ENCODE measurements around the gene CAVIN3.

CAVIN3 gene, protein sequence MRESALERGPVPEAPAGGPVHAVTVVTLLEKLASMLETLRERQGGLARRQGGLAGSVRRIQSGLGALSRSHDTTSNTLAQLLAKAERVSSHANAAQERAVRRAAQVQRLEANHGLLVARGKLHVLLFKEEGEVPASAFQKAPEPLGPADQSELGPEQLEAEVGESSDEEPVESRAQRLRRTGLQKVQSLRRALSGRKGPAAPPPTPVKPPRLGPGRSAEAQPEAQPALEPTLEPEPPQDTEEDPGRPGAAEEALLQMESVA

DNA sequence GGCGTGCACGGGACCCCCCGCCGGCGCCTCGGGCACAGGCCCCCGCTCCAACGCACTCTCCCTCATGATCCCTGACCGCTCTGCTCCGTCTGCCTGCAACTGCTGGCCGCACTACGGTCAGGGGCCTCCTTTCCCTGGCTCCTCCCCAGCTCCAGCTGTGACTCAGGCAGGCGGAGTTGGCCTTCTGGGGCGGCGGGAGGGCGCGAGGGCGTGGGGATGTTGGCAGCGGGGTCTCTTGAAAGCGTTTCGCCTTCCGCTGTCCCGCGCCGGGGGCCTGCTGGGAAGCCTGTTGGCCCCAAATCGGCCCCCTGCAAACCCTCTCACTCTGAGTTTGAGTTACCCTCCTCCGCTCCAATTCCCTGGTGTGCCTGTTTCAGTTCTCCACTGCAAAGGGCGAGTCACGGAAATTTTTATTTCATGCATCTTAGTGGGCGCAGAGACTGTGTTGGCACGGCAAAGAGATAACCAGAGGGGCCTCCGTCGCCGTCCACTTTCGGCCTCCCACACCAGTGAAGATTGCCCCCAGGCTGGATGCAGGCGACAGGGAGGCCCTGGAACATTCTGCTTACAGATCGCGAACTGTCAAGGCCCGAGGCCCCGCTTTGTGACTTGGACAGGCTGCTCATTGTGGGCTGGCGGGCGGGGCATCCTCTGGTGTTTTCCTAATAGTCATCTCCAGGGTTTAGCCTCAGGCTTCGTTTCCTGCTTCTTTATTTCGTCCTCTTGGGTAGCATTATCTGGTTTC lies at the start of gene CAVIN3:
TSS of gene CAVIN3 (minus strand) at position 91 of the 745 bp plus-strand sequence. CDS start at position 66, 25 bp downstream.
- DNase-seq (ENCODE audit: low spot score in 2 of 2), result peak; percentile 54 to 81
- H3K4me1 Mint-ChIP-seq, result peaks cover 36% of the 10 kb centered on the region
- H3K9me3 Mint-ChIP-seq, result no peaks in the 10 kb centered on the region
- H3K4me3 Mint-ChIP-seq, result peak within 1 kb of the TSS; percentile 81
- H3K36me3 Mint-ChIP-seq, result peaks cover 25% of the 10 kb centered on the region
- peak within 1 kb of the TSS; percentile 96 for H3K27ac Mint-ChIP-seq
- peak; percentile 88 for ATAC-seq

DNA sequence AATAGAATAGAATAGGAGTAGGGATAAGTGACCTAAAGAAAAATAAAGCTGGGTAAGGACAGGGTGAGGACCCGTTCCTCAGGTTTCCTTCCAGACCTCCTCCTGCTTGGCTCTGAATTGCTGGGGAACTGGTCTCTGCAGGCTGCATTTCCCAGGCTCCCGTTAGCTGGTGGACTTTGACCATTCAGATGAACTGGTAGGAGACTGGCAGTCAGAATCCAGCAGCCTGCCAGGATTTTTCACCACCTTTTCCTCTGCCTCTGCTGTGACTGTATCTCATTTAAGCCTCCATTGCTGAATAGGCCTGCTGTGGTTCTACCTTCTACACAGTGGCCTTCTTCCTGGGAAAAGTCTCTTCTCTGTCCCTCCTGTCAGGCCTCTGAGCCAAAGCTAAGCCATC lies 45.4 kb upstream of the CAVIN3 start:
- H3K4me3 Mint-ChIP-seq, result no peak overlapping the region
- H3K36me3 Mint-ChIP-seq, result no peaks in the 10 kb centered on the region
- ATAC-seq (no peak), DNase-seq (ENCODE audit: low spot score in 2 of 2) (no peak)
- no peak overlapping the region for H3K27ac Mint-ChIP-seq
- no peaks in the 10 kb centered on the region for H3K9me3 Mint-ChIP-seq
- no peaks in the 10 kb centered on the region for H3K4me1 Mint-ChIP-seq

DNA sequence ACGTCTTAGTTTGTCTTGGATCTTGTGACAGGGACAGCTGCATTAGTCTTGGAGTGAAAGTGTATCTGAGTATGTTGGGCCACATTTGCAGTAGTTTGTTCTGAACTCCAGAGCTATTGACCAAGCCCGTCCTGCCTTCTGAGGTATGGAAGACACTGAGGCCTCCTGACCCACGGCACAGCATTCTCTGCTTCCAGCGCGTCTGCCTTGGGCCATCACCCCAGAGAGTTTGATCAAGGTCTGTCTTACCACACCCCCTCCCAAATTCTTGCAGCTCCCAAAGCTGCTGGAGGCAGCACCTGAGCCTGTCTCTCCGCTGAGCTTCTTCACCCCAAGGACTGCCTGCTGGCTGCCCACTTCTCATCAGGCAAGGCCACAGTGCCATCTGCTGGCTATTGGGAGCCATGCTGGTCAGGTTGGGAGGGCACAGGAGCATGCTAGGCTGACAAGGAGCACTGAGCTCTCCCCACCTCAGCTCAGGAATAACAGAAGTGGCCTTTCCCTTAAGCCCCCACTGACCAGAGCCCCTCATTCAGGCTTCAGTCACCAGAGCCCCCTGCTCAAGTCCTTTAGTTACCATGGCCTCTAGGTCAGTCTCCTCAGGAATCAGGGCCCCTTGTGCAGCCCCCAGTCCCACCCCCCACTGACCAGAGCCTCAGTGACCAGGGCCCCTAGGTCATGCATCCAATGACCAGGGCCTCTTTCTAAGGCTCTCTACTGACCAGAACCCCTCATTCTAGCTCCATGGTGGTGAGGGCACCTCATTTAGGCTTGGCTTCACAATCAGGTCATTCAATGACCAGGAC lies 42.8 kb upstream of the CAVIN3 start:
- Mint-ChIP-seq H3K4me3 (no peak overlapping the region), H3K9me3 (no peaks in the 10 kb centered on the region), H3K36me3 (no peaks in the 10 kb centered on the region), H3K4me1 (peaks cover 3% of the 10 kb centered on the region), H3K27ac (no peak overlapping the region)
- ATAC-seq (peak; percentile 91), DNase-seq (ENCODE audit: low spot score in 2 of 2) (peak; percentile 61 to 78)

DNA sequence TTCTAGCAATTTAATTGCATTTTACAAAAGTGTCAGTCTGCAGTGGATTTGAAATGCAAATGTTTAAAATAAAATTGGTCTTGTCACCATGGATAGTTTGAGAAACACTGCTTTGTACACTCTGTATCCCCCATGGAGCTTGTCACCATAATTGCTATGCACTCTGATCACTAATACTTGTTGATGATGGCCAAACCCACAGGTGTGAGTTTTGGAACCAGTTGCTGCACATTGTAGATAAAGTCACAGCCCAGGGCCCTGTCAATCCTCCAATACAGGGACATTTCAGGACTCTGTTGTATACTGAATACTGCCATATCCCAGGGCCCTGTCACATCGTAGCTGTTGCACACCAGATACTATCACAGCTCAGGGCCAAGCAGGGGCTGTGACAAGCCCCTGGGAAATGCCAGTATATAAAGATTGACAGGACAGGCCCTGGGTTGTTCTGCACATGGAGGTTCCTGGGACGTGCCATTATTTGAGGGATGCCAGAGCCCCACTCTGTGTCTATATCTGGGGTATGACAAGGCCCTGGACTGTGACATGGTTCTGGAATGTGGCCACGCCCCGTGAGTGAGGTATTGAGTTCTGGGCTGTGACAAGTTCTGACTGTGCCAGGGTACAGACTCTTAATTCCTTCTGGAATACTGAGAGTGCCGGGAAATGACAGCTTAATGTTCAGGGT lies 42.0 kb upstream of the CAVIN3 start:
- Mint-ChIP-seq H3K4me1 (peaks cover 10% of the 10 kb centered on the region), H3K27ac (no peak overlapping the region), H3K36me3 (no peaks in the 10 kb centered on the region), H3K9me3 (no peaks in the 10 kb centered on the region), H3K4me3 (no peak overlapping the region)
- ATAC-seq (no peak), DNase-seq (ENCODE audit: low spot score in 2 of 2) (no peak)

DNA sequence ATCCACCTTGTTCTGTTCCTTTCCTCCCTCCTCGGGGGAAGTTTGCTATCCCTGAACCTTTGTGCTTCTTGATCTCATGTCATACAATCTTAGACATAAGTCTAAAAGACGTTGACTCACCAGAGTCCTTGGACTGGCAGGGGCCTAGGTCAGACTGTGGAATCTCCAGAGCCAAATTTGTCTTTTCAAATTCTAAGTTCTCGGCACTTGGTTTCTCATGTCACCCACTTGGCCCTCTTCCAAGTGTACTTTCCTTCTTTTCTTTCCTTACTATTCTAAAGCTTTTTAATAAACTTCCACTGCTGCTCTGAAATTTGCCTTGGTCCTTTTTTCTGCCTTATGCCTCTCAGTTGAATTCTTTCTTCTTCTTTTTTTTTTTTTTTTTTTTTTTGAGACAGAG lies 39.9 kb upstream of the CAVIN3 start:
- ATAC-seq (no peak), DNase-seq (ENCODE audit: low spot score in 2 of 2) (no peak)
- Mint-ChIP-seq H3K4me1 (peaks cover 22% of the 10 kb centered on the region), H3K36me3 (no peaks in the 10 kb centered on the region), H3K27ac (no peak overlapping the region), H3K4me3 (no peak overlapping the region), H3K9me3 (no peaks in the 10 kb centered on the region)

DNA sequence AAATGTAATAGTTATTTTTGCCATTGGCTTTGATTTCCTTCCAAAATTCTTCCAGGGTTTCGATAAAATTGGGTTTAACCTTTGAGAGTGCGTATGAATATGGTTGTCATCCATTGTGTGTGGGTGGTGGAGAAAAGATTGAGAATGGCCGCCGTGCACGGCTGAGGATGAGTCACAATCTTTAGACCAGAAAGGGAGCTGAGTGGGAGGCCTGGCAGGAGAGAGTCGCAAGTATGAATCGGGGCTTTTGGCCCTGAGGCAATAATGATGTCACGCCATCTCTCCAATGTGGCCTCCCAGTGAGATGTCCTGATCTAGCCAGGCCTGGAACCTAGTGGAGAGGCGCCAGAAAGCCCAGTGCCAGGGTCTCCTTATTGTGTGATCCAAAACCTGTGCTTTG lies 36.9 kb upstream of the CAVIN3 start:
- Mint-ChIP-seq H3K36me3 (no peaks in the 10 kb centered on the region), H3K9me3 (no peaks in the 10 kb centered on the region), H3K4me1 (peaks cover 38% of the 10 kb centered on the region), H3K4me3 (peak overlapping the region; percentile 0), H3K27ac (peak overlapping the region; percentile 67)
- ATAC-seq (peak; percentile 95), DNase-seq (ENCODE audit: low spot score in 2 of 2) (peak; percentile 17 to 57)

DNA sequence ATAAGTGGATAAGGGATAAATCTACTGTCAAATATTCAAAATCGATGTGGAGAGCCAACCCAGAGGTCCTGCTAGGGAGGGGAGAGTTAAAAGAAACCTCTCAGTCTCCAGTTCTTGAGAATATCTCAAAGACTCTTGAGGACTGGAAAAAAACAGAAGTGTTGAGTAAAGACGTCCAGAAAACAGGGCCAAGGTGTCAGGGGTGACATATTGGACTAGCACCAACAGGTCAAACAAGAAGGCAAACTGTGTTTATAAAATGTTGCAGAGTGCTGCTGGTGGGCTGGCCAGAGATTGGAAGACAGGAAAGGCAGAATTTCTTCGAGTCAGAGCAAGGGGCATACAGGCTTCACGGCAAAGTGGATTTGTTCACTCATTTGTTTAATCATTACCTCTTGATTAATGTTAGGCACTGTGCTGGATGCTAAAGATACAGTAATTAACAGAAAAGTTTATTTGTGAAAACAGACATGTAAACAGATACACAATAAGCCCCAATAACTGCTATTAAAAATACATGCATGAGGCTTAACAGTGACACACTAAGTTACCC lies 36.3 kb upstream of the CAVIN3 start:
- DNase-seq (ENCODE audit: low spot score in 2 of 2), result no peak
- H3K36me3 Mint-ChIP-seq, result no peaks in the 10 kb centered on the region

DNA sequence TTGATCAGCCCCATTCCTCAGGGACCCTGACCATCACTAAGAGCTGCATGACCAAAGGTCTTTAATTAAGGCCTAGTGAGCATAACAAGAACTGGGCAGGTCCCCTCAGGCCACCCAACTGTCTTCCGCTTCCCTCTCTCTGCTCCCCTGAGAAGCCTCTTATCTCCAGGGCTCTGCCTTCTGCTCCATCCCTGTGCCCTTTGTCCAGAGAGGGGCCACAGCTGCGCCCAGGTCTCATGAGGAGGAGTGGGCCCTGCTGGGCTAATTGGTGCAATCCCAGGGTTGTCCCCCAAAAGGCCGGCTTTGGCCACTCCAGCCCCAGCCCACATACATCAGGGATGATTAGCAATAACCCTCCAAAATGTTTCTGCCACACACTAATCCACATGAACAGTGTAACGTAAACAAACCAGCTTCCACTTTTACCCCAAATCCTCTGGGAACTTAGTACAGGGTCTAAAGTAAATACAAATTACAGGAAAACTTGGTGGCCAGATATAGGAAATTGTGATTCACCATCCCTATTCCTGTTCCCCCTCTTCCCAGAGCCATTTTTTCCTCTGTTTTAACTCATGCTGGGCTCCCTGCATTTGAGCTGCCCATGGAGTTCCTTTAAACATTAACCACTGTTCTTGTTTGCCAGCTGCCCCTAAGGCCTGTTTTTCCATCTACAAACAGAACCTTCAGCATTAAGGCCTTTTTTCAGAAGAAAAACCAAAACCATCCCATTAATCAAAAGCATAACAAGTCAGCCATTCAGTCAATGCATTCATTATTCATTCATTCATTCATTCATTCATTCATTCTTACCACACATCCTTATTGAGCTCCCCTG lies 34.6 kb upstream of the CAVIN3 start:
- Mint-ChIP-seq H3K27ac (no peak overlapping the region), H3K4me1 (peaks cover 46% of the 10 kb centered on the region), H3K36me3 (no peaks in the 10 kb centered on the region), H3K4me3 (no peak overlapping the region), H3K9me3 (no peaks in the 10 kb centered on the region)
- no peak for DNase-seq (ENCODE audit: low spot score in 2 of 2)
- no peak for ATAC-seq

More for the DNA sequence above, 36.3 kb upstream of the CAVIN3 start:
- Mint-ChIP-seq H3K9me3 (no peaks in the 10 kb centered on the region), H3K27ac (peak overlapping the region; percentile 20), H3K4me3 (no peak overlapping the region), H3K4me1 (peaks cover 44% of the 10 kb centered on the region)
- ATAC-seq, result no peak

DNA sequence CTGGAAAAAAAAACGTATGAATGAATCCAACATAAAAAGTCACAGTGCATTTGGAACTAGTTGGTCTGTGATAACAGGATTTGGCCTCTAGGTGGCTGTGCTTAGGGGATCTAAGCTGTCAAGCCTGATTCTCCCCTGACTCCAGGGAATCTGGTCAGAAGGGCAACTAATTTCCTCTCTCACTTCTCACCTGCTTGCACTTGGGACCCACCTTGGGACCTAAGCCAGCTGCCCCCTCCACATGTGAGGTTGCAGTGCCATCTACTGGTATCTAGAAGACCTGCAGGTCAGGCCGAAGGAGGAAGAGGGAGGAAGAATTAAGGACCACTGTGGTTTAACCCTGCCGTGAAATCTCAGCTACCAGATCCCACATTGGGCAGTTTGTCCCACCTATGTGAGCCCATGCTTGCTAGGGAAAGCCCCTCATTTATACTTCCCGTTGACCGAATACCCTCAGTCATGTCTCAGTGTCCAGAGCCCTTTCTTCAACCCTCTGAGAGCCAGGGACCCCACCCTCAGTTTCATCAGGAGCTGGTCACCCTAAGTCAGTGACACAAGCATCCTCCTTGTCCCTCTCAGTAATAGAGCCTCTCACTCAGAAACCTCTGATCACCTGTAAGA lies 33.2 kb upstream of the CAVIN3 start:
- Mint-ChIP-seq H3K4me1 (peaks cover 46% of the 10 kb centered on the region), H3K27ac (no peak overlapping the region), H3K4me3 (no peak overlapping the region), H3K36me3 (no peaks in the 10 kb centered on the region), H3K9me3 (no peaks in the 10 kb centered on the region)
- ATAC-seq, result no peak
- DNase-seq (ENCODE audit: low spot score in 2 of 2), result peak; percentile 47 to 80

DNA sequence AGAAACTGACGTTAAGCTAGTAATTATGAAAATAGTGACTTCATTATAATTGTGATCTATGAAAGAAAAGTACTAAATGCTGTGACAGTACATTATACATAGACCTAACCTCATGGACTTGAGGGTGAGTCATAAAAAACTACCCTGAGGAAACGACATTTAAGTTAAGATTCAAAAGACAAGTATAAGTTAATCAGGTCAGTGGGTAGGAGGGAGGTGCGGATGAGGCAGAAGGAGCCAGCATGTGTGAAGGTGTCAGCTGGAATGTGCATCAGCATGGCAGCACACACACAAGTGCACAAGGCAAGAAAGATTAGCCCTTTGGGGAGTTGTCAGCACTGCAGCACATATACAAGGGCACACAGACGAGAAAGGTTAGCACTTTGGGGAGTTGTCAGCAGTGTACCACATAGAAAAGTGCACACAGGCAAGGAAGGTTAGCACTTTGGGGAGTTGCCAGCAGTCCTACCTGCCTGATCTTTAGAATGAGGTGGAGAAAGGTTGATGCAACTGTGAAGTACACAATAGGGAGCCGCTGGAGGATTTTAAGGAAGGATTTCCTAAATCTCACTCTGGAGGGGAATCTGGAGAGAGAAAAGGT lies 31.6 kb upstream of the CAVIN3 start:
- no peak for DNase-seq (ENCODE audit: low spot score in 2 of 2)
- no peaks in the 10 kb centered on the region for H3K9me3 Mint-ChIP-seq
- H3K27ac Mint-ChIP-seq, result peak overlapping the region; percentile 46
- no peaks in the 10 kb centered on the region for H3K36me3 Mint-ChIP-seq
- H3K4me3 Mint-ChIP-seq, result peak overlapping the region; percentile 17
- peak; percentile 98 for ATAC-seq
- H3K4me1 Mint-ChIP-seq, result peaks cover 31% of the 10 kb centered on the region

DNA sequence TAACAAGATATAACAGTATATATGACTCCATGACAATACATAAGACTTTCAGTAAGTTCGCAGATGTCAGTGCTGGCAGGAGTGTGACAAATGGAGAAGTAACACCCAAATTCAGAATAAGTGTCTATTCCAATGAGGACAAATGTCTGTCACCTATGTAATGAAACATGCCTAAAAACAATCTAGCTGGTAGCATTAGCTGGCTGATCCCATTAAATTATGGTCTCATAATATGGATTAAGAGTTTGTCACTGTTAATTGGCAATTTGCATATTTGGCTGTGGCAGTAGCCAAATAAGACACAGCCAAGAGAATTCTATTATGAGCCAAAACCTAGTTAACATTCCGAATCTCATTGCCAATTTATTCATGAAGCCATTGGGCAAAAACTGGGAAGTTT lies 30.2 kb upstream of the CAVIN3 start:
- H3K36me3 Mint-ChIP-seq, result no peaks in the 10 kb centered on the region
- no peak for DNase-seq (ENCODE audit: low spot score in 2 of 2)
- ATAC-seq, result no peak
- no peaks in the 10 kb centered on the region for H3K9me3 Mint-ChIP-seq
- no peak overlapping the region for H3K4me3 Mint-ChIP-seq
- peaks cover 23% of the 10 kb centered on the region for H3K4me1 Mint-ChIP-seq
- no peak overlapping the region for H3K27ac Mint-ChIP-seq

DNA sequence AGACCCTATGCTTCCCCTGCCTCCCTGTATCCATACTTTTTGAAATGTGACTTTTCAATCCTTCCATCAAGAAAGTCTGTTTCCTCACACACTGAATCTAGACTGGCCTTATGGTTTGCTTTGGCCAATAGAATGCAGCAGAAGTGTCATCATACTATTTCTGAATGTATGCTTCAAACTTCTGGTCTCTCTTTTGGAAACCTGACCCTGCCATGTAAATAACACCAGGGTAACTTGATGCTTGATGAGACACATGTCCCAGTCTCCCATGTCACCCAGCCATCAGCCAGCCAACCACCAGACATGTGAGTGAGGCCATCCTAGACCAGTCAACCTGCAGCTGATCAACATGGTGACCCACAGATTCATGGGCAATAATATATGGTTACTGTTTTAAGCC lies 29.7 kb upstream of the CAVIN3 start:
- Mint-ChIP-seq H3K9me3 (no peaks in the 10 kb centered on the region), H3K4me1 (peaks cover 23% of the 10 kb centered on the region), H3K36me3 (no peaks in the 10 kb centered on the region), H3K4me3 (no peak overlapping the region), H3K27ac (no peak overlapping the region)
- DNase-seq (ENCODE audit: low spot score in 2 of 2) (no peak), ATAC-seq (no peak)

DNA sequence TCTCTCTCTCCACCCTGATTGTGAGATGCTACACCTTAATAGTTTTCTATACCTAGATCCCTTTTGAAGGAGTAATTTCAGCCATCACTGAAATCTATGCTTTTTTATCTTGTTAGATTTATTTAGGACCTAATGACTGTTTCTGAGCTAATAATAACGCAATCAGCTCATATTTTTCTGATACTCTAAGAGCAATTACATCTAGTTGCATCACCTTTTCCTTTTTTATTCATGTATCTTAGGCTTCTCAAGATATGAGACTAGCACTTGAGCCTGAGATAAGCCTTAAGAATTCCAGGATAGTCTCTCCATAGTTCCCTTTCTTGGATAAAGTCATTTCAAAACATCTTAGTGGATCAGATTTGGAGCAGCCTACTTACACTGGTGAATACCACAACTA lies 25.1 kb upstream of the CAVIN3 start:
- no peaks in the 10 kb centered on the region for H3K36me3 Mint-ChIP-seq
- H3K4me1 Mint-ChIP-seq, result no peaks in the 10 kb centered on the region
- ATAC-seq (no peak), DNase-seq (ENCODE audit: low spot score in 2 of 2) (no peak)
- H3K9me3 Mint-ChIP-seq, result no peaks in the 10 kb centered on the region
- no peak overlapping the region for H3K4me3 Mint-ChIP-seq
- H3K27ac Mint-ChIP-seq, result no peak overlapping the region

Data from stimulated activated effector memory CD8-positive, alpha-beta T cell treated with anti-CD3 and anti-CD28 coated beads, Interleukin-12 subunit alpha, Interleukin-12 subunit beta, amount 100 ng/mL, for 72 hours (primary cell).